ENCODE results near the gene SLC8A3. TPM values are rescaled to one million over a fixed set of nuclear protein-coding genes. Genes with fewer than 3 reads are reported as not detected.

Gene SLC8A3
- total RNA-seq, 2 donors from 2014 or later = 0.49 to 0.95 TPM

- peaks cover 14% of the 10 kb centered on the region in 2 donors for H3K4me1 ChIP-seq (ENCODE audit: control insufficient read depth in 1 of 2, low read depth in 2 of 2)
- H3K27ac ChIP-seq = no peak overlapping the region
- no peak for ATAC-seq (ENCODE audit: insufficient number of reproducible peaks, low FRiP score, low read depth)
Measured at GRCh38 chr14:70186900-70187451, 1.8 kb downstream of the SLC8A3 start.

GRCh38 chr14:70183991-70184390 lies 4.8 kb downstream of the SLC8A3 start:
- DNase-seq (ENCODE audit: low spot score) = no peak
- no peak overlapping the region for H3K27ac ChIP-seq
- no peaks in the 10 kb centered on the region for H3K27me3 ChIP-seq (replicated peaks; ENCODE audit: insufficient read depth)
- peaks cover 10 to 14% of the 10 kb centered on the region in 2 donors for H3K4me1 ChIP-seq (ENCODE audit: control insufficient read depth in 1 of 2, low read depth in 2 of 2)
- H3K4me3 ChIP-seq = no peak overlapping the region
- ATAC-seq (ENCODE audit: insufficient number of reproducible peaks, low FRiP score, low read depth) = no peak
- no peak for TF ChIP-seq CTCF (IDR thresholded peaks at IDR 0.05)
- H3K36me3 ChIP-seq = no peaks in the 10 kb centered on the region
- H3K9me3 ChIP-seq = no peaks in the 10 kb centered on the region

More at GRCh38 chr14:70186900-70187451, 1.8 kb downstream of the SLC8A3 start:
- no peaks in the 10 kb centered on the region for H3K9me3 ChIP-seq
- peak overlapping the region; percentile 63 for H3K4me3 ChIP-seq
- no peak for TF ChIP-seq CTCF (IDR thresholded peaks at IDR 0.05)
- H3K27me3 ChIP-seq (replicated peaks; ENCODE audit: insufficient read depth) = no peaks in the 10 kb centered on the region
- H3K36me3 ChIP-seq = no peaks in the 10 kb centered on the region
- DNase-seq (ENCODE audit: low spot score) = no peak

GRCh38 chr14:70181276-70181675 lies 7.5 kb downstream of the SLC8A3 start:
- H3K36me3 ChIP-seq = no peaks in the 10 kb centered on the region
- no peaks in the 10 kb centered on the region for H3K27me3 ChIP-seq (replicated peaks; ENCODE audit: insufficient read depth)
- no peak for TF ChIP-seq CTCF (IDR thresholded peaks at IDR 0.05)
- no peak for ATAC-seq (ENCODE audit: insufficient number of reproducible peaks, low FRiP score, low read depth)
- H3K27ac ChIP-seq = no peak overlapping the region
- H3K4me1 ChIP-seq (ENCODE audit: control insufficient read depth in 1 of 2, low read depth in 2 of 2) = no peaks in the 10 kb centered on the region
- DNase-seq (ENCODE audit: low spot score) = no peak
- H3K4me3 ChIP-seq = no peak overlapping the region
- H3K9me3 ChIP-seq = no peaks in the 10 kb centered on the region

GRCh38 chr14:70180718-70181117 lies 8.0 kb downstream of the SLC8A3 start:
- H3K9me3 ChIP-seq = no peaks in the 10 kb centered on the region
- no peak for DNase-seq (ENCODE audit: low spot score)
- H3K27me3 ChIP-seq (replicated peaks; ENCODE audit: insufficient read depth) = no peaks in the 10 kb centered on the region
- H3K27ac ChIP-seq = no peak overlapping the region
- no peaks in the 10 kb centered on the region for H3K36me3 ChIP-seq
- H3K4me3 ChIP-seq = no peak overlapping the region
- no peak for ATAC-seq (ENCODE audit: insufficient number of reproducible peaks, low FRiP score, low read depth)
- H3K4me1 ChIP-seq (ENCODE audit: control insufficient read depth in 1 of 2, low read depth in 2 of 2) = no peaks in the 10 kb centered on the region
- TF ChIP-seq CTCF (IDR thresholded peaks at IDR 0.05) = no peak

GRCh38 chr14:70177081-70177800 lies 11.5 kb downstream of the SLC8A3 start:
- ATAC-seq (ENCODE audit: insufficient number of reproducible peaks, low FRiP score, low read depth) (no peak), DNase-seq (ENCODE audit: low spot score) (no peak)
- no peak for TF ChIP-seq CTCF (IDR thresholded peaks at IDR 0.05)
- H3K27me3 ChIP-seq (replicated peaks; ENCODE audit: insufficient read depth) = no peaks in the 10 kb centered on the region
- no peaks in the 10 kb centered on the region for H3K9me3 ChIP-seq
- H3K36me3 ChIP-seq = no peaks in the 10 kb centered on the region
- H3K4me3 ChIP-seq = no peak overlapping the region
- no peak overlapping the region for H3K27ac ChIP-seq
- no peaks in the 10 kb centered on the region for H3K4me1 ChIP-seq (ENCODE audit: control insufficient read depth in 1 of 2, low read depth in 2 of 2)

Data from thoracic aorta (tissue), 2 donors.